ENCODE data around the gene EFL1. TPM values are rescaled to one million over a fixed set of nuclear protein-coding genes. Genes with fewer than 3 reads are reported as not detected.

Gene EFL1
- total and polyA plus RNA-seq, 2 of the 4 experiments (the other 2 are of a cell fraction) = 10.1 to 24.6 TPM

DNA sequence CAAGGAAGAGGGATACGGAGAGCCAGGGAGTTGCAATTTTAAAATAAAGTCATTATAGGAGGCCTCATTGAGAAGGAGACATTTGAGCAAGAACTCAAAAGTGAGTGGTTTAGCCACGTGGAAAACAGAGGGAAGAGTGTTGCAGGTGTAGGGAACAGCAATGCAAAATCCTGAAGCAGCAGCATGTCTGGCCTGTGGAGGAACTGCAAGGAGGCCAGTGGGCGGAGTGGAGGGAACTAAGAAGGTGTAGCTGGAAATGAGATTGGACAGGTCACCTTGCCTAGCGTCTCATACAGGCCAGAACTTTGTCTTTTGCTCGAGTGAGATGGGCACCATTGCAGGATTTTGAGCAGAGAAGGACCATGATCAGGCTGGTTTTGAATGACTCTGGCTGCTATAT is 35.0 kb upstream of the EFL1 start:
- Histone ChIP-seq H2BK5ac (ENCODE audit: low read depth, low read length, poor library complexity, severe bottlenecking) (no peak overlapping the region), H3K27ac (ENCODE audit: insufficient read depth, low read length) (no peak overlapping the region), H3K56ac (ENCODE audit: extremely low read depth, insufficient read depth, low read length) (no peak overlapping the region), H2BK20ac (ENCODE audit: low read depth, low read length) (no peak overlapping the region), H3K14ac (replicated peaks; ENCODE audit: low read depth, low read length) (no peak overlapping the region), H3K9me1 (ENCODE audit: insufficient read depth, low read length) (no peaks in the 10 kb centered on the region; the same call in 1 of the 2 replicates), H2BK120ac (ENCODE audit: low read depth, low read length) (no peak overlapping the region), H3K9me3 (ENCODE audit: control insufficient read depth, insufficient read depth, low read length) (no peaks in the 10 kb centered on the region), H3K36me3 (ENCODE audit: control insufficient read depth, insufficient read depth, low read length) (no peaks in the 10 kb centered on the region), H4K8ac (ENCODE audit: low read depth in 2 of 2, low read length in 2 of 2) (no peak overlapping the region), H4K91ac (ENCODE audit: insufficient read depth, low read depth, low read length) (no peak overlapping the region), H3K23ac (ENCODE audit: low read depth, low read length) (no peak overlapping the region), H2BK15ac (ENCODE audit: low read depth, low read length) (no peak overlapping the region), H2AK5ac (ENCODE audit: low read depth, low read length) (no peak overlapping the region), H3K4me1 (ENCODE audit: control insufficient read depth, insufficient read depth, low read length) (no peaks in the 10 kb centered on the region), H3K9ac (ENCODE audit: low read depth, low read length) (no peak overlapping the region), H2AFZ (replicated peaks; ENCODE audit: low read length, poor library complexity) (no peak overlapping the region), H3K4me3 (ENCODE audit: insufficient read depth, low read depth, low read length) (no peak overlapping the region), H3K27me3 (ENCODE audit: control insufficient read depth, insufficient read depth, low read length) (peaks cover 10% of the 10 kb centered on the region), H2AK9ac (replicated peaks; ENCODE audit: low read depth, low read length, poor library complexity) (no peak overlapping the region), H4K20me1 (ENCODE audit: insufficient read depth, low read length) (no peaks in the 10 kb centered on the region), H4K5ac (ENCODE audit: low read depth, low read length) (no peak overlapping the region), H3K18ac (ENCODE audit: low read depth, low read length) (no peak overlapping the region), H3K4me2 (ENCODE audit: low read depth, low read length) (no peak overlapping the region), H3K79me1 (ENCODE audit: low read depth in 1 of 2, low read length in 2 of 2) (no peaks in the 10 kb centered on the region), H3K4ac (ENCODE audit: low read depth, low read length) (no peak overlapping the region)
- TF ChIP-seq MAFK (IDR thresholded peaks at IDR 0.05; ENCODE audit: low read depth, low read length) (no peak), POLR2A (IDR thresholded peaks at IDR 0.05; ENCODE audit: low read depth, low read length) (no peak), CHD1 (IDR thresholded peaks at IDR 0.05; ENCODE audit: low read depth, low read length) (no peak), NFE2L2 (IDR thresholded peaks at IDR 0.05; ENCODE audit: low read depth, low read length) (no peak), SMC3 (IDR thresholded peaks at IDR 0.05; ENCODE audit: low read depth, low read length) (no peak), RAD21 (IDR thresholded peaks at IDR 0.05; ENCODE audit: low read length) (no peak), FOS (IDR thresholded peaks at IDR 0.05; ENCODE audit: low read depth, low read length) (no peak), RCOR1 (IDR thresholded peaks at IDR 0.05; ENCODE audit: insufficient replicate concordance, low read length) (no peak), BHLHE40 (IDR thresholded peaks at IDR 0.05; ENCODE audit: low read depth, low read length) (no peak), MAZ (IDR thresholded peaks at IDR 0.05; ENCODE audit: borderline replicate concordance, low read depth, low read length) (no peak), RFX5 (IDR thresholded peaks at IDR 0.05; ENCODE audit: low read depth, low read length) (no peak), CEBPB (IDR thresholded peaks at IDR 0.05; ENCODE audit: low read depth, low read length) (no peak)
- TF ChIP-seq, protein P1, sequence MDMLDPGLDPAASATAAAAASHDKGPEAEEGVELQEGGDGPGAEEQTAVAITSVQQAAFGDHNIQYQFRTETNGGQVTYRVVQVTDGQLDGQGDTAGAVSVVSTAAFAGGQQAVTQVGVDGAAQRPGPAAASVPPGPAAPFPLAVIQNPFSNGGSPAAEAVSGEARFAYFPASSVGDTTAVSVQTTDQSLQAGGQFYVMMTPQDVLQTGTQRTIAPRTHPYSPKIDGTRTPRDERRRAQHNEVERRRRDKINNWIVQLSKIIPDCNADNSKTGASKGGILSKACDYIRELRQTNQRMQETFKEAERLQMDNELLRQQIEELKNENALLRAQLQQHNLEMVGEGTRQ (IDR thresholded peaks at IDR 0.05; ENCODE audit: low read depth, low read length) = no peak
- TF ChIP-seq, protein P2, sequence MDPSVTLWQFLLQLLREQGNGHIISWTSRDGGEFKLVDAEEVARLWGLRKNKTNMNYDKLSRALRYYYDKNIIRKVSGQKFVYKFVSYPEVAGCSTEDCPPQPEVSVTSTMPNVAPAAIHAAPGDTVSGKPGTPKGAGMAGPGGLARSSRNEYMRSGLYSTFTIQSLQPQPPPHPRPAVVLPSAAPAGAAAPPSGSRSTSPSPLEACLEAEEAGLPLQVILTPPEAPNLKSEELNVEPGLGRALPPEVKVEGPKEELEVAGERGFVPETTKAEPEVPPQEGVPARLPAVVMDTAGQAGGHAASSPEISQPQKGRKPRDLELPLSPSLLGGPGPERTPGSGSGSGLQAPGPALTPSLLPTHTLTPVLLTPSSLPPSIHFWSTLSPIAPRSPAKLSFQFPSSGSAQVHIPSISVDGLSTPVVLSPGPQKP (IDR thresholded peaks at IDR 0.05; ENCODE audit: borderline replicate concordance, low read depth, low read length) = no peak
- TF ChIP-seq, protein P3, sequence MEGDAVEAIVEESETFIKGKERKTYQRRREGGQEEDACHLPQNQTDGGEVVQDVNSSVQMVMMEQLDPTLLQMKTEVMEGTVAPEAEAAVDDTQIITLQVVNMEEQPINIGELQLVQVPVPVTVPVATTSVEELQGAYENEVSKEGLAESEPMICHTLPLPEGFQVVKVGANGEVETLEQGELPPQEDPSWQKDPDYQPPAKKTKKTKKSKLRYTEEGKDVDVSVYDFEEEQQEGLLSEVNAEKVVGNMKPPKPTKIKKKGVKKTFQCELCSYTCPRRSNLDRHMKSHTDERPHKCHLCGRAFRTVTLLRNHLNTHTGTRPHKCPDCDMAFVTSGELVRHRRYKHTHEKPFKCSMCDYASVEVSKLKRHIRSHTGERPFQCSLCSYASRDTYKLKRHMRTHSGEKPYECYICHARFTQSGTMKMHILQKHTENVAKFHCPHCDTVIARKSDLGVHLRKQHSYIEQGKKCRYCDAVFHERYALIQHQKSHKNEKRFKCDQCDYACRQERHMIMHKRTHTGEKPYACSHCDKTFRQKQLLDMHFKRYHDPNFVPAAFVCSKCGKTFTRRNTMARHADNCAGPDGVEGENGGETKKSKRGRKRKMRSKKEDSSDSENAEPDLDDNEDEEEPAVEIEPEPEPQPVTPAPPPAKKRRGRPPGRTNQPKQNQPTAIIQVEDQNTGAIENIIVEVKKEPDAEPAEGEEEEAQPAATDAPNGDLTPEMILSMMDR (conservative IDR thresholded peaks at IDR 0.05; ENCODE audit: low read depth, low read length) = no peak
- CTCF ChIA-PET = interaction anchor here (1.0 kb wide), 1 partner anchor 13 kb away, joined by 4 read pairs; no protein-coding TSS in a partner anchor
- intact Hi-C loops (cut with micrococcal nuclease) (no loop called here), dilution Hi-C loops (cut with HindIII; ENCODE audit: low sequenced_read_pairs, unreplicated experiment) (no loop called here), in situ Hi-C loops (cut with MboI; ENCODE audit: low sequenced_read_pairs) (no loop called here)
- ATAC-seq (ENCODE audit: low read depth) = no peak
- DNase-seq = no peak
- WGBS, 2 experiments (ENCODE audit: extremely low coverage in 2 of 2, insufficient read length in 1 of 2) = 86% methylated on average over 4 of the region's 5 CpGs; no CpG with 5 or more reads in 1 of the 2 experiments
- POLR2A ChIA-PET (ENCODE audit: unreplicated experiment) = no interaction called here
- BruUV-seq (replicated peaks) = no TSS peak
